ENCODE results near the gene GPR21.

GRCh38 chr9:123033864-123034601 lies 566 bp downstream of the GPR21 start:
- TF ChIP-seq EZH2 (IDR thresholded peaks at IDR 0.05; ENCODE audit: insufficient read depth, poor library complexity, severe bottlenecking) = no peak
- TF ChIP-seq EZH2phosphoT487 (IDR thresholded peaks at IDR 0.05; ENCODE audit: insufficient read depth, low read depth) = no peak
